Measurements from ENCODE around the gene NMB. TPM values are rescaled to one million over a fixed set of nuclear protein-coding genes. Genes with fewer than 3 reads are reported as not detected.

NMB gene, protein sequence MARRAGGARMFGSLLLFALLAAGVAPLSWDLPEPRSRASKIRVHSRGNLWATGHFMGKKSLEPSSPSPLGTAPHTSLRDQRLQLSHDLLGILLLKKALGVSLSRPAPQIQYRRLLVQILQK
- 3.5 and 4.3 TPM in 2 replicates for total RNA-seq

DNA sequence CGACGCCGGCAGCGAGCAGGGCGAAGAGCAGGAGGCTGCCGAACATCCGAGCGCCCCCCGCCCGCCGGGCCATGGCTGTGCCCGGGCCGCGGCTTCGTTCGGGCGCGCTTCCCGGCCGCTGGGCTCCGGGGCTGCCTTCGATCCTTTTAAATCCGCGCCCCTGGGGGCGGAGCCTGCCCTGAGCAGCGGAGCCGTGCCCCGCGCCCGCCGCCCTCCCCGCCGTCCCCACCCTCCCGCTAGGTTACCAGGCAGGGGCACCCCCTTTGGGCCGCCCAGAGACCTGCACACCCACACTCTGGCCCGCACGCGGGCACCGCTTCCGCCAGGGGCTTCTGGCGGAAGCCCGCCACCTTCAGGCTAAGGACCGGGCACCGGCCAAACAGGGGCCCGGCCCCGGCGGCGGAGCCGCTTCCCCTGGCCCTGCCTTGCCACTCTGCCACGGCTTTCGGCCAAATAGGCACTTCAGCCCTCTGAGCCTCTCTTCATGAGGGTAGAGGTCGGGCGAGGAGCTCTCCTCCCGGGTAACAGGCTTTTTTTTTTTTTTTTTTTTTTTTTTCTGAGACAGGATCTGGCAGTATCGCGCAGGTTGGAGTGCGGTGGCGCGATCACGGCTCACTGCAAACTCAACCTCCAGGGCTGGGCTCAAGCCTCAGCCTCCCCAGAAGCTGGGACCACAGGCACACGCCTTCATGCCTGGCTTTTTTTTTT, at the start of gene NMB:
NMB (minus strand) TSS at position 120 of the 708 bp plus-strand sequence; CDS start at position 73, 47 bp downstream.

DNA sequence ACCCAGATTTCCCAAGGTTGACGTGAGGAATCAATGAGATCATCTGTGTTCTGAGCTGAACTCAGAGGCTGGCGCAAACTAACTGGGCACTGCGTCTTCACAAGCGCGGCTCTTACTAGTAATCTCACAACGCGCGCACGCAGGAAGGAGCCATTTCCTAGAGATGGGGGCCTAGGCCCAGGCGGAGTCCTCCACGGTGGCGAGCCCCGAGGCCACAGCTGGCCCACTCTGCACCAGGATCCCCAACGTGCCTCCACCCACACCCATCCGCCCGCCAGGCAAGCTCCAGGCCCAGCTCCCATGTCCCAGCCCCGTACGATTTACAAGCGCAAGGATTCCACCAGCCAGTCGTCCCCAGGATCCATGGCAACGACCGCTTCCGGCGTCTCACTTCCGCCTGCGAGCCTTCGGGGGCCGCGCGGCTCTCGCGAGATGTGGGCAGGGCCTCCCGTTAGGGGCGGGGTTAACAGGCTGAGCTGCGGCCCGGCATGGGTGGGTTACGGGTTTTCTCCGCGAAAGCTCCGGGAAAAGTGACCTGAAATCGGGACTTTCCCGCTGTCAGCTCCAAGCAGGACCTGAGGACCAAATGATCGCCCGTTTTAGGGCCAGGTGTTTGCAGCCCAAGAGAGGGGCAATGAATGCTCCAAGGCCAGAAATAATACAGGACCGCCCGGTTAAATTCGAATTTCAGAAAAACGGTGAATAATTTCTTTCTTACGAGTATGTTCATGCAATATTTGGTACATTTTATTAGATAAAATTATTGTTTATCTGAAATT, 3.9 kb downstream of the NMB start, which contains the start of gene WDR73:
WDR73 (minus strand) TSS at position 374 of the 779 bp plus-strand sequence; CDS start at position 365, 9 bp downstream.

Other genes with a start within 250 kb of the NMB start
- 7.9 and 16.5 TPM in 2 replicates for gene ZSCAN2, start 57.2 kb downstream of the NMB start, total RNA-seq
- gene WDR73, start 3.9 kb downstream of the NMB start, total RNA-seq, result 29.4 and 53.8 TPM in 2 replicates
- 109 and 149 TPM in 2 replicates for gene SEC11A, start 57.9 kb upstream of the NMB start, total RNA-seq
- 13.0 and 14.5 TPM in 2 replicates for gene ZNF592, start 90.4 kb upstream of the NMB start, total RNA-seq
- 0.33 and 0.79 TPM in 2 replicates for gene ALPK3, start 159.2 kb upstream of the NMB start, total RNA-seq
- gene SLC28A1, start 226.5 kb upstream of the NMB start, total RNA-seq, result not detected in 2 replicates

All from placental epithelial cell (primary cell).